GM19240 (cell line): ENCODE results near the gene CDH4.

Source experiments
- DNase-seq: peaks from one replicate; pipeline ENCODE4 v3.0.0; 2011; ENCODE audit warnings: low spot score; ENCODE audit not compliant: insufficient read length

CDH4 gene

DNA sequence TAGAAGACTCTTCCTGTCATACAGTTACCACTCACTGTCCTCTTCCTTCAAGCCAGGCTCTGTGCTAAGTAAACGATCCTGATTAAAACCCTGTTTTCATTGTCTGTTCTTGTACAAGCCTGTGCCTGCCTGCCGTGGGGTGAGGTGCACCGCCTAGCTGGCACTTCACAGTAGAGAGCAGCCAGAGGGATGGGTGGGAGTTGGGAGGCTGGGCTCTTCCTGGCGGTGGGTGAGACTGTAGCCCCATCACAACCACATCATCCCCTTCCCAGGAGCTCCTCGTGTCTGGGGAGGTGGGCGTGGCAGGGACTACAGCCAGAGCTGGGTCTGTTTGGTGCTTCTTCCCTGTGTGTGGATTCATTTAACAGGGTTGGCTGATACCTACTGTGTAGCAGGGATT lies 431.7 kb downstream of the CDH4 start:
- no peak for DNase-seq

DNA sequence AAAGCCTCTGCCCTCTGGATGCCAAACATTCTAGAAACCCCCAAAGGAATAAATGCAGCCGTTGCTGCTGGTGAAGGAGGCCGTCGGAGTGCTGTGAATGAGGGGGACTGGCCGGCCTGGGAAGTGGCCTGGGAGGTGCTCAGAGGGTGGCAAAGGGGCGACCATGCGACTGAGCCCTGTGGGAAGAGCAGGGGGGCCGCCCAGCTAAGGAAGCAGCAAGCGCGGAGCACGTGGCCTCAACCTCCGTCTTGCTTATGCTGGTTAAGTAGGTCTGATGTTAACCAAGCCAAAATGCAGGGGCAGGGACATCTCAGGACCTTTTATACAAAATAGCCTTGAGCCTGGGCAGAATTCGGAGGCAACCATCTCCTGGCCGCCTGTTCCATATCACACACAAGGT lies 432.1 kb downstream of the CDH4 start:
- no peak for DNase-seq

DNA sequence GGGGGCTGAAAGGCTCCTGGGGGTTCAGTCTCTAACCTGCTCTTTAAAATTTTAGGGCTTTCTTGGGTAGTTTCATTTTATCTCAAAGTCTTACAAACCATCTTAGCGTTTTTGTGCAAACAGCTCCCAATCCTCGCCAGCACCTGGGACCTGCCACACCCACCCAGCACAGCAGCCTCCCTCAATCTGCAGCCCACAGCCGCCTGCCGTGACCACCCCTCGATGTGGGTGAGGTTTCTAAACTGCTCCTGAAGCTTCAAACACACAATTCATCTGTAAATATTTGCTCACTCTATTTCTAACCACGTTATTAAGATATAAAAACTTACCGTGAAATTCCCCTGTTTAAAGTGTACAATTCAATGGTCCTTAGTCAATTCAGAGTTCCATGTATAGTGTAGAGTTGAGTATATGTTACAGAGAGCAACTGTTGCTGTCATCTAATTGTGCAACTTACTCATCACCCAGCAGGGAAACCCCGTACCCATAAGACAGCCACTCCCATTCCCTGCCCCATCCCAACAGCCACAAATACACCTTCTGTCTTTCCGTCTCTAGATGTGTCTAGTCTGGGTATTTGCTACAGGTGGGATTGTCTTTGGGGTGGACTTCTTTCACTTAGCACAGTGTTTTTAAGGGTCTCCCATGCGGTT lies 432.6 kb downstream of the CDH4 start:
- no peak for DNase-seq

DNA sequence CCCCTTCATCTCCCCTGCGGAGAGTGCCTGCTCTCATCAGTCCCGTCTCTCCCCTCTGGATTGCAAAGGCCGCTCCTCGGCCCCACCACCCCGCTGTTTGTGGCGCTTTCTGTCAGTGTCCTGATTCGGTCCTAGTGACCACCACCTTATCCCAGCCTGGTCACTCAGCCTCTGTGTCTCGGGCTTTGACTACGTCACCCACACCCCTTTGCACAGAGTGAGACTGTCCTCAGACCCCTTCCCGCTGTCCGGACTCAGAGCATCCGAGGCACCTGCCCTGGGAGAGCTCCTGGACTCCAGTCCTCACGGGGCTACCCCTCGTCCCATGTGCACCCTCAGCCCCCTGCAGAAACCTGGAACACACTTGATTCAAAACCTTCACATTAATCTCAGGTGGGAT lies 433.4 kb downstream of the CDH4 start:
- DNase-seq: no peak

DNA sequence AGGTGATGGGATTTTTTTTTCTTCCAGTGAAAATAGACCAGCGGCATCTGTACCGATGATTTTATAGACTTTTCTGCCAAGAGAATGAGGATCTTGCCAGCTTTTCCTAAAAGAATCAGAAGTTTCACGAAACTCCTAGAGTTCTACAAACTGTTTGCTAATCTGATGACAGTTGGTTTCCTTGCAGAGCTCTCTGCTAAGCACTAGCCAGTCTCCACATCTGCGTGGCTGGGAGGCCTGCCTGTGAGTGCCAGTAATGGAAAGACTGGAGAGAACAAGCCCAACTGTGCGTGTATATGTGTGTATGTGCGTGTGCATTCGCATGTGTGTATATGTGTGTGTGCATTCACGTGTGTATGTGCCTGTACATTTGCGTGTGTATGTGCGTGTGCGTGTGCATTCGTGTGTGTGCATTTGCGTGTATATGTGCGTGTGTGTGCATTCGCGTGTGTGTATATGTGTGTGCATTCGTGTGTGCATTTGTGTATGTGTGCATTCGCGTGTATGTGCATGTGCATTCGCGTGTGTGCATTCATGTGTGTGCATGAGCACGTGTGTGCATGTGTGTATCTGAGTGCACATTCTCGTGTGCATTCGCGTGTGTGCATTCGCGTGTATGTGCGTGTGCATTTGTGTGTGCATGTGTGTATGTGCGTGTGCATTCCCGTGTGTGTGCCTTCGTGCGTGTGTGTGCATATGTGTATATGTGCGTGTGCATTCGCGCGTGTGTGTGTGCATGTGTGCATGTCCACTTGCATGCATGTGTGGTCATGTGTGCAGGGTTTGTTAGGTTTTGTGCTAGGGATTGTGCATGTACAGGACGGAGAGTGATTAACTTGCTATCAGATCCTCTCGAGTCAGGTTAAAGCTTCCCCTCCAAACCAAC lies 434.2 kb downstream of the CDH4 start:
- DNase-seq: no peak

DNA sequence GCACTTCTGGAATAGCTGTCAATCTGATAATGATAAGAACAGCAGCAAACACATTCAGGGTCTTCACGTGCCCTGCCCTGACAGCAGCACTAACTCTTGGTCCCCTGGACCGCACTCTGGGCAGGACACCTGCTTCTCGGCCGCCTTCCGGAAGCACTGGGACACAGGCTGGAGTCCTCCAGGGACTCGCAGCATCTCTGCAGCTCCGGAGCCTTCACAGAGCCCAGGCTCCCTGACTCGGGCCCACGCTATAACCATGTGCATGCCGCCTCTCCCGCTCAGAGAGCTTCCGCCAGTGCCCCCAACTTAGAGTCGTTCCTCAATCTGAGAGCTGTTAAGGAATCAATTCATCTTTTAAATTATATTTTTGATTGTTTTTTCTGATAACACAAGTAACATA lies 436.4 kb downstream of the CDH4 start:
- DNase-seq: no peak

DNA sequence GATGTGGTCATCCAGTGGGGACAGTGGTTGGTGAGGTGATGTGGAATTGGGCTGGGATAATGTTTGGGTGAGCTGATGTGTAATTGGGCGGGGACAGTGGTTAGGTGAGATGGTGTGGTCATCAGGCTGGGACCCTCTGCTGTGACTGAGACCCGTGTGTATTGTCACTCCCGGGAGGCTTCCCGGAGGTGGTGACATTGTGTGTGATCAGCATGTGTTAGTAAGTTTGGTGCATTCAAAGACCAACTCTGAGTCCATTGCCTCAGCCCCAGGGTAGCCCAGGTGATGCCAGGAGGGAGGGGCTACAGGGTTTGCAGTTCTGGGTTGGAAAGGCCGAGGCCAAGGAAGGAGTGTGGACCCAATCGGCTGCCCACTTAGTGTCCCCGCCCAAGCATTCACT lies 438.1 kb downstream of the CDH4 start:
- DNase-seq: no peak

DNA sequence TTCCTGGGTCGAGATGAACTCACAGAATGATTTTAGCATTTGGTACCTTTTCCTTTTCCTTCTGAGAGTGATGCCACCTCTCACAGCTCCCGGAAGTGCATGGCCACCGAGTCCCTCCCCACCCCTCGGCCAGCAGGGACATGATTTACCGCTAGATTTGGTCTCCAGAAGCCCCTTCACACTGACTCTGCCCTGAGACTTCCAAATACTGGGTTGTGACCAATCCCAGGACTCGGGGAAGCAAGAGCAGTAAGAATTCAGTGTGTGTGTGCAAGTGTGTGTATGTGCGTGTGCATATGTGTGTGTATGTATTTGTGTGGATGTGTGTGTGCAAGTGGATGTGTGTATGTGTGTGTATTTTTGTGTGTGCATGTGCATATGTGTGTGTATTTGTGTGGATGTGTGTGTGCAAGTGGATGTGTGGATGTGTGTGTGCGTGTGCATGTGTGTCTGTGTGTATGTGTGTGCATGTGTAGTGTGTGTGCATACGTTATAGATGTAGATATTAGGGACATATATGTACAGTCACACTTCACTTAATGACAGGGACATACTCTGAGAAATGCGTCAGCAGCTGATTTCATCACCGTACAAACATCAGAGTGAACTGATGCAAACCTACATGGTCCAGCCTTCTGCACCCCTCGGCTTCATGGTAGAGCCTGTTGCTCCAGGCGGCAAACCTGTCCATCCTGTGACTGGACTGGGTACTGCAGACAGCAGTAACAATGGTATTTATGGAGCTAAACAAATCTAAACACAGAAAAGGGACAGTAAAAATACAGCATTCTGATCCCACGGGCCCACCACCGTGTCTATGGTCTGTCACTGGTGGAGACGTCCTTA lies 439.2 kb downstream of the CDH4 start:
- DNase-seq: no peak

DNA sequence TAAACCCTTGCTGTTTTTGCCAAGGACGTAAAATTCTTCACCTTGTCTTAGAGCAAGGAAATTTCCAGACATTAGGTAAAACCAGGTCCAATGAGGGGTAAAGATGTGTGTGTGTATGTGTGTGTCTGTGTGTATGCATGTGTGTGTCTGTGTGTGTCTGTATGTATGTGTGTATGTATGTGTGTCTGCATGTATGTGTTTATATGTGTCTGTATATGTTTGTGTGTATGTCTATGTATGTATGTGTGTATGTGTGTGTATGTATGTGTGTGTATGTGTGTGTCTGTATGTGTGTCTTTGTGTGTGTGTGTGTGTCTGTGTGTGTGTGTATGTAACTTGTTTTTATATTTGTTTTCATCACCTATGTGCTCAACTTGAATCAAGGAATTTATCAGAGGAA lies 439.9 kb downstream of the CDH4 start:
- no peak for DNase-seq

DNA sequence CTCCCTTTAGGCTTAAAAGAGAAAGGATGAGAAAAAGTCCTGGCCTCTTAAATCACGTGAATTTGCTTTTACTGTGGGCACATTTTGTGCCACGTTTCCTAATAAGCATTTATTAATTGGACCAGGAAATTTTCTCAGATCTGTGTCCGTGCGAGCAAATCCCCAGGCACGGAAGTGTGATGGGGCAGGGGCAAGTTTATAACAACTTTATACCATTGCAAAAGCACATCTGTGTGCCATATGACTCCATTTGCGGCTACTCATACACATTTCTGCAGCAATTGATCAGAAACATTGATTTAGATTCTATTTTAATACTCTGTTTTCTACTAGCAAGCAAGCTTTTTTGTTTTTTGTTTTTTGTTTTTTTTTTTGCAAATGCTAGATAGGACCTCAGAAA lies 440.4 kb downstream of the CDH4 start:
- DNase-seq: no peak

DNA sequence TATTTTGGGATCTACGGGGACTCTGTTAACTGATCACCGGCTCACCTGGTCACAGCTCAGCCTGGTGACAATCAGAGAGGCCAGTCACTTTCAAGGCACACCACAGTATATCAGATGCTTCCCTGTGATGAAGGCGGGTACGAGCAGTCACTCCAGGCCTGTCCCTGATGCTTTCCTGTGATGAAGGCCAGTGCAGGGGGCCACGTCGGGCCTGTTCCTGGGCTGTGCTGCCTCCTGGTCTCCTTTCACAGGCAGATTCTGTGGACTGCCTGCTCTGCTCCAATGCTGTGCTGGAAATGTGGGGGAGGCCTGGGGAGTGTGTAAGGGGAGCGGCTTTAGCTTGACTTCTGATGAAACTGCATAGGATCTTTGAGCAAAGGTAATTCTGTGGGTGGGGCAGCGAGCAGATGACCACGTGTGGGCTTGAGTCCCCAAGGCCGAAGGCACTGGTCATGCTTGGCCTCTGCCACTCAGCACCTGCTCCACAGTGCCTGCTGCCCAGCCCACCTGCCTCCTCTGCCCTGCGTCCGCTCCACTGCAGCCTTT lies 441.1 kb downstream of the CDH4 start:
- no peak for DNase-seq

DNA sequence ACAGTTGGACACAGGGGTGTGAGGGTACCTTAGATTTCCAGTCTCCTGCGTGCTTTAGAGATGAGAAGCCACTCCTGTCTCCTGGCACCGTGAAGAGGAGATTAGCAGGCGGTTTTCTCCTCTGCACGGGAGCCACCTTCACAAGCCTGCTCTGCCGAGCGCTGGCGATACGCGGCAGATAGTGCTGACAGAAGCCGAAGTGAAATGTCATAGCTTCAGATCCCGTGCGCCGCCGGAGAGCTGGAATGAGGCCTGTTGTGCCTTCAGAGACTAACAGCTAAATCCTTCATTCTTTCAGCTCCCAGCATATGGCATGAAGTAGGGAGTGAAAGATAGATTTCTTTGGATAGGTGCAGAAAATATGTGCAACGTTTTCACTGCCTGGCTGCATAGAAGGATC lies 442.6 kb downstream of the CDH4 start:
- no peak for DNase-seq

DNA sequence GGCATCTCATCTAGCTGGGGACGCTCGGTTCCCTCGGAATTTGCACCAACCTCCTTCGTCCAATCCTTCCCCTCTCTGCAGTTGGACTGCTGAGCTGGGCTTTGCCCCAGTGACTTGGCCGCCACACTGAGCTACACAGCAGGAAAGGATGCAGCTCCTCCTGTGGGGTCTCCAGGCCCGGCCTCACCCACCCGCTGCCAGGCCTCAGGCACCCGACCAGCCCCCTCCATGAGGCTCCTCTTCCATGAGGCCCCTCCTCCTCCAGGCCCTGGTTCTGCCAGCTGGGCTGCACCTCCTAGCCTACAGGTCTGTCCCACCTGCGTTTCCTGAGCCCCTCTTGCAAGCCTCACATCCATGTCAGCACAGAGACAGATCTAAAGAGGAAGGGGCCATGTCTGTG lies 443.7 kb downstream of the CDH4 start:
- no peak for DNase-seq

DNA sequence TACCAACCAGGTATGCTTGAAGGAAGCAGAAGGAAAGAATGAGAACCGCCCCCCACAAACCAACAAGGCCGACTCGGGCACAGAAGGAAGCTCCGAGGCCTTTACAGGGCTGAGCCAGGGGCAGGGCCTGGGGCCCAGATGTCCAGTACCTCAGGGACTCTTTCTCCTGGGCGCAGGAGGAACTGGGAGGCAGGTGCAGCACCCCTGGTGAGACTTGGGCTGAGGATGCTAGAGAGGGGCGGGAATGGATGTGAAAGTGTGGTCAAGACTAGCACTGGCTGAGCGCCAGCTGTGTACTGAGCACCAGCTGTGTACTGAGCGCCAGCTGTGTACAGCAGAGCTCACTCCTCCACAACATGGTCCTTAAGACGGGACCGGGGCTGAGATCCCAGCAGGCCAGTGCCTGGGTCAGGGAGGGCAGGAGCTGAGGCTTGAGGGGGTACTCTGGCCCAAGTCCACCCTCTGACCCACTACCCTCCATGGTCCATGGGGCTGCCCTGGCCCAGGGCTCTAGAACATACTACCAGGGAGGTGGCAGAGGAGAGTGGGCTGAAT lies 444.2 kb downstream of the CDH4 start:
- DNase-seq: no peak

DNA sequence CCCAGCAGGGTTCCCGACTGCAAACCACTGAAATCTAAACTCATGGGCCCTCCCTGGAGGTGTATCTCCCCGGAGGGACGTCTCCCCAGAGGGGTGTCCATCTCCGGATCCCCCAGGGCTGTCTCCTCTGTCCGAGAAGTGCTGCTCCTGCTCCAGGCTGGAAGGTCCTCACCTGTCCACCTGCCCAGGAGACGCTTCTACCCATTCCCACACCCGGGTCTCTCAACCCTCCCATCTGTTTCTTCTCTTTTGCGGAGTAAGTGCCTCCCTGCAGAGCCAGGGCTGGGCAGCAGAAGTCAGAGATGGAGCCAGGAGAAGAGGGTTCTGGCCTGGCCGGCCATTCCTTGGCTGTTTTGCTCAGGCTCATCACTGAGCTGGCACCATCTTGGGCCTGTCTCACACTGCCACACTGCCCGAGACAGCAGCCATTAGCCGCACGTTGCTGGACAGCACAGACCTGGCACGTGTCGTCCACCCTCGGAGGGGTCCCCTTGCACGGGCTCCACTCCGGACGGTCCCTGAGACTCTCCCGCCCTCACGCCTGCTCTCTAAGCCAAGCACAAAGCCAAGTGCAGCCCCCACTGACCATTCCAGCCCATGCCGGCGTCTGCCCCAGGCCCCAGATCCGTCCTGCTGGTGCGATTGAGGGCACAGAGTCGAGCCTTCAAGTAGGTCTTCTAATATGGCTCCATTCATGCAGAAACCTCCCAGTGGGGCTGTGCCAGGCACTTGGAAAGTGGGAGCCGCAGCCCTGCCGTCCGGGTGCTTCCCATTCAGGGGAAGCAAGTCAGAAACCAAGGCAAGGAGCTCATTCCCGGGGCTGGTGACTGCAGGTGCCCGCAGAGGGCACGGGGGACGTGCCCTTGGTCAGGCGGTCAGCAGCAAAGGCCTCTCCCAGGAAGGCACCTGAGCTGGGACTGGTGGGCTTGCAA lies 445.9 kb downstream of the CDH4 start:
- DNase-seq: no peak

DNA sequence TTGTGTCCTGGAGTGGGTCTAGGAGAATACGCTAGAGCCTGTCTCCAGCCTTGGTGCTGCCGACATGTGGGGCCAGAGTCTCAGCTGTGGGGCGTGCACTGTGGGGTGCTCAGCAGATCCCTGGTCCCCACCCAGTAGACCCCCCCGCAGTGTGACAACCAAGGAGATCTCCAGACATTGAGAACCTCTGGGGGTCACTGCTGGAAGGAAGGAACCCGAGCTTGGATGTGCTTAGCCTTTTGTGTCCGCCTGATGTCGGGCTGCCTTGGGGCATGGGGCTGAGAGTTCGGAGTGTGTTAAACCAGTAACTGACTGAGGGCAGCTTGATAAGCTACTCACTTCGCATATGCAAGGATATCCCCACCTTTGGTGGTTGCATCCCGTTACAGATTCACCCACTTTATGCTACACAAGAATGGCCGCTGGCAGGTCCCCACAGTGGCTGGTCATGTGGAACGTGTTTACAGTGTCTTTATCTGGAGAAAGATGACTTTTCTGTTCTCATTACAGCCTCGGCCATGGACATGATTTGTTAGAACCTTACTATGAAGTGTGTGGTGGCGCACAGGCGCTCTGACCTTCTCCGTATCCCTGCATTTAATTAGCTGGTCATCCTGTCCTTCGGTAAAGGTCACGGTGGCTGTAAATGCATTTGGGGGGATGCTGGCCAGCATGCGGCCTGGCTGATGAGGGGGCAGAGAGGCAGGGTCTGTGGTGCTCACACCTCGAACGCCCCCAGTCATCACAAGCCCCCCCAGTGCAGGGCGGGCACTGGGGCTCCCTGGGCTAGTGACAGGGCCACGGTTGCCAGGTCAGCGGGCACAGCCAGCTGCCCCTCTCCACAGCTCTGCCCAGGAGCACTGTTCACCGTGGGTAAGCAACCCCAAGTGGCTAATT lies 446.8 kb downstream of the CDH4 start:
- no peak for DNase-seq

DNA sequence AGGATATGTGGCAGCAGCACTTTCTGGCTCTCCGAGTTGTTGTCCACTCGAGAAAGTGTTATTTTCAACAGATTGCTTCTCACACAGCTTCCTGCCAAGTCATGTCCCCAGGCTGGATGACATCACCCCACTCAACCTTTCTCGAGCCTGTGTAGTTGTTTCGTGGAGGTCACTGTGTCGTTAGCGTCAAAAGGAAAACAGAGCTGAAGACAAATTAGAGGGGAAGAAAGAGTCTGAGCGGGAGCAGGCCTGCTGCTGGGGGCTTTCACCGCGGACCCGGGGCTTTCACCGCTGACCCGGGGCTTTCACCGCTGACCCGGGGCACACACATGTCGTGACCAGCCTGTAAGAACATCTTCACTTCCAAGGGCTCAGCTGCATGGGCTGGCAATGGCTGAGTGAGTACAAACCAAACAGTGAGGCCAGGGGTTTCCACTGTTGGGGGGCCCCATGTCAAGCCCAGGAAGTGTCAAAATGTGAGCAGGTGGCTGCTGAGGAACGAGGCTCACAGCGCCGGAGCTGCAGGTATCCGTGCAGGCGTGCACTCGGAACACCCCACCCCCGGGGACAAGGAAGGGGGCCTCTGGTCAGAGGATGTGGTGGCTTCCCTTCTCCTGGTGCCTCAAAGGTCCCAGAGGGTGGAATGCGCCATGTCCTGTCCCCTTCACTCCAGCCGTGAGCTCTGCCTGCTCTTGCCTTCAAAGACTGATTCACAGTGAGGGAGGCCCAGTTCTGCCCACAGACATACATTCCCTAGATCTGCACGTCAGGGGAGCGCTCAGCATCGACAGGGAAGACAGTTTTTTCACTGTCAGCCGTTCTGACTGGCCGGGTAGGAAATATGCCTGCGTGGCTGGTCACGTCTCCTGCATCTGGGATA lies 447.7 kb downstream of the CDH4 start:
- no peak for DNase-seq

DNA sequence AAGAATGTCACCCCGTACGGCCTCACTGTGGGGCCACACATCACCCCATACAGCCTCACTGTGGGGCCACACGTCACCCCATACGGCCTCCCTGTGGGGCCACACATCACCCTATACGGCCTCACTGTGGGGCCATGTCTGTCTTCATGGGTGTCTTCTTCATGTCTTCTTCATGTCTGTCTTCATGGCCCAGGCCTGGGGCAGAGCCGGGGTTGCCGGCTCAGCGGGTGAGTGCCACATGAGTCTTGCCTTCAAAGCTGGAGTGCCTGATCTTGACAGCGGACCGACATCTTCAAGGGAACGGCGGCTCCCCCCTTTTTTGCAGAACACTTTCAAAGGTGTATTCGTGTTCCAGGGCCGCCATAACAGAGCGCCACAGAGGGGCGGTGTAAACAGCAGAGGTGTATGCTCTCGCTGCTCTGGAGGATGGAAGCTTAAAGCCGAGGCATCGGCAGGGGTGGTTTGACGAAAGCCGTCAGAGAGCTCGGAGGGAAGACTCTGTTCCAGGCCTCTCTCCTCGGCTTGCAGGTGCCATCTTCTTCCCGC lies 448.6 kb downstream of the CDH4 start:
- DNase-seq: no peak
